Left ventricle myocardium superior (tissue), 1 donor: ENCODE results near the gene EXOC3L2. TPM values are rescaled to one million over a fixed set of nuclear protein-coding genes. Genes with fewer than 3 reads are reported as not detected.
A peak's percentile ranks its signal among the peaks of the same experiment; 100 is the strongest.
"Not testable (repeated sequence)": the region's sequence is repeated elsewhere in the genome, so short reads cannot be mapped to it uniquely, and the experiment has no call there.

ENCODE experiments used
- ATAC-seq: fragments of 200-7000 bp; cut with Tn5 transposase; one replicate; pipeline ENCODE4 v1.9.1; 2020; ENCODE audit warnings: mild to moderate bottlenecking, moderate library complexity
- DNase-seq: peaks from one replicate; pipeline ENCODE4 v3.0.0-alpha.2; 2020
- intact Hi-C: fragments of 100-400 bp; cut with micrococcal nuclease; formaldehyde crosslinking; loops from one replicate; pipeline ENCODE4 v1.11.0; 2022
- long read RNA-seq: library from polyadenylated mRNA; unstranded; transcript quantifications from one replicate; pipeline ENCODE4 v2.0.0, GENCODE V29; 2021
- total RNA-seq: library from RNA; stranded (reverse); fragmentation: NEBNext Ultra II Directional; extraction: Animal tissue kit (Norgen Biotek cat#: 25700); gene quantifications from one replicate; pipeline ENCODE4 v1.2.1, GENCODE V29; 2021
- donor health status: DM: no; HTN: yes; CAD: no; lungs with severe emphysema.

The EXOC3L2 gene
- 0.94 TPM for total RNA-seq
- long read RNA-seq, partial matches to known transcripts: 0 of 1 reads
- long read RNA-seq, other reads (novel, unspliced or antisense): 0 of 1 reads

GRCh38 chr19:45245334-45245787 lies at the start of gene EXOC3L2:
TSS of gene EXOC3L2 (minus strand) at chr19:45245407. CDS start at chr19:45239045, 6,362 bp downstream.
- DNase-seq (peak; percentile 54), ATAC-seq (peak; percentile 61)
- intact Hi-C loops: no loop called here

GRCh38 chr19:45294291-45295029 lies 49.3 kb upstream of the EXOC3L2 start:
- ATAC-seq (peak; percentile 94), DNase-seq (peak; percentile 74)
- intact Hi-C loops: no loop called here

- ATAC-seq (no peak), DNase-seq (no peak)
- intact Hi-C loops: no loop called here
Measured at GRCh38 chr19:45293682-45294081, 48.5 kb upstream of the EXOC3L2 start.

GRCh38 chr19:45291834-45292233 lies 46.6 kb upstream of the EXOC3L2 start:
- ATAC-seq: no peak
- DNase-seq: no peak
- intact Hi-C loops: no loop called here

GRCh38 chr19:45290381-45290931 lies 45.2 kb upstream of the EXOC3L2 start:
- DNase-seq (no peak), ATAC-seq (no peak)
- intact Hi-C loops: no loop called here

GRCh38 chr19:45283443-45284033 lies 38.3 kb upstream of the EXOC3L2 start:
- DNase-seq (no peak), ATAC-seq (no peak)
- intact Hi-C loops: no loop called here

GRCh38 chr19:45280471-45280961 lies 35.3 kb upstream of the EXOC3L2 start:
- intact Hi-C loops: no loop called here
- ATAC-seq (no peak), DNase-seq (no peak)

- intact Hi-C loops: no loop called here
- DNase-seq (no peak), ATAC-seq (no peak)
Measured at GRCh38 chr19:45279587-45280192, 34.5 kb upstream of the EXOC3L2 start.

GRCh38 chr19:45278087-45278486 lies 32.9 kb upstream of the EXOC3L2 start:
- ATAC-seq (no peak), DNase-seq (no peak)
- intact Hi-C loops: no loop called here

GRCh38 chr19:45276284-45276687 lies 31.1 kb upstream of the EXOC3L2 start:
- ATAC-seq: no peak
- DNase-seq: no peak
- intact Hi-C loops: no loop called here

- no peak for ATAC-seq
- no peak for DNase-seq
- intact Hi-C loops: no loop called here
Measured at GRCh38 chr19:45275370-45275971, 30.3 kb upstream of the EXOC3L2 start.

- DNase-seq: no peak
- ATAC-seq: no peak
- intact Hi-C loops: no loop called here
Measured at GRCh38 chr19:45273521-45273855, 28.3 kb upstream of the EXOC3L2 start.

GRCh38 chr19:45271735-45272108 lies 26.5 kb upstream of the EXOC3L2 start:
- intact Hi-C loops: no loop called here
- DNase-seq (no peak), ATAC-seq (no peak)

- intact Hi-C loops: no loop called here
- ATAC-seq (no peak), DNase-seq (no peak)
Measured at GRCh38 chr19:45271098-45271734, 26.0 kb upstream of the EXOC3L2 start.

GRCh38 chr19:45269939-45270338 lies 24.7 kb upstream of the EXOC3L2 start:
- DNase-seq, ATAC-seq, intact Hi-C loops: not testable (repeated sequence)

GRCh38 chr19:45267296-45267695 lies 22.1 kb upstream of the EXOC3L2 start:
- intact Hi-C loops: no loop called here
- ATAC-seq (no peak), DNase-seq (no peak)

- intact Hi-C loops: no loop called here
- DNase-seq (no peak), ATAC-seq (no peak)
Measured at GRCh38 chr19:45265375-45265774, 20.2 kb upstream of the EXOC3L2 start.

GRCh38 chr19:45264781-45265317 lies 19.6 kb upstream of the EXOC3L2 start:
- ATAC-seq (no peak), DNase-seq (no peak)
- intact Hi-C loops: no loop called here

GRCh38 chr19:45263013-45263412 lies 17.8 kb upstream of the EXOC3L2 start:
- intact Hi-C loops: no loop called here
- ATAC-seq (no peak), DNase-seq (no peak)
